OCI-LY7 (cell line): ENCODE measurements around the gene SRGAP3. TPM values are rescaled to one million over a fixed set of nuclear protein-coding genes. Genes with fewer than 3 reads are reported as not detected.

Experiments
- BruUV-seq: library from RNA; stranded (reverse); fragments of 400-500 nt; replicated peaks from 2 replicates; lab custom pipeline; 2021; lab: Mats Ljungman, UMichigan
- CTCF ChIA-PET: fragments of 300-600 bp; sonication (Branson Sonifier 250); formaldehyde crosslinking; loops from one replicate; lab custom pipeline; 2022; ENCODE audit warnings: antibody characterized with exemption; ENCODE audit not compliant: unreplicated experiment; lab: Charles Lee
- POLR2A ChIA-PET: fragments of 300-600 bp; sonication (Branson Sonifier 250); formaldehyde crosslinking; loops from one replicate; lab custom pipeline; 2022; ENCODE audit warnings: antibody characterized with exemption; lab: Charles Lee
- DNase-seq: peaks from one replicate; pipeline ENCODE4 v3.0.0-alpha.2; 2015; ENCODE audit warnings: low spot score
- H2AFZ ChIP-seq: fragments of 200-600 bp; sonication (generic), shearing (Covaris generic); 2 replicates; pipeline ENCODE4 v1.6.1; 2014; ENCODE audit warnings: mild to moderate bottlenecking, antibody characterized with exemption, low read length, moderate library complexity
- H3K27ac ChIP-seq: fragments of 200-600 bp; sonication (generic); 2 replicates; pipeline ENCODE4 v1.5.1; 2014; ENCODE audit warnings: mixed run types, low read depth, mild to moderate bottlenecking, moderate library complexity, low read length, inconsistent platforms; ENCODE audit not compliant: poor library complexity, severe bottlenecking
- H3K36me3 ChIP-seq: fragments of 200-600 bp; sonication (generic); 2 replicates; pipeline ENCODE4 v1.6.1; 2014; ENCODE audit warnings: mild to moderate bottlenecking, antibody characterized with exemption, low read length, moderate library complexity, mixed read lengths; ENCODE audit not compliant: insufficient read depth
- H3K4me1 ChIP-seq: fragments of 200-600 bp; sonication (generic); 2 replicates; pipeline ENCODE4 v1.5.1; 2014; ENCODE audit warnings: mild to moderate bottlenecking, low read length; ENCODE audit not compliant: insufficient read depth, poor library complexity, severe bottlenecking
- H3K4me2 ChIP-seq: fragments of 200-600 bp; sonication (generic); 2 replicates; pipeline ENCODE4 v1.6.1; 2014; ENCODE audit warnings: mild to moderate bottlenecking, low read length
- H3K4me3 ChIP-seq: fragments of 200-600 bp; sonication (generic); 2 replicates; pipeline ENCODE4 v1.5.1; 2014; ENCODE audit warnings: mild to moderate bottlenecking, low read depth, low read length; ENCODE audit not compliant: poor library complexity, severe bottlenecking
- H3K79me2 ChIP-seq: fragments of 200-600 bp; sonication (generic); 2 replicates; pipeline ENCODE4 v1.6.1; 2016; ENCODE audit warnings: low read depth, mild to moderate bottlenecking, low read length, moderate library complexity, mixed read lengths; ENCODE audit not compliant: insufficient read depth
- H3K9me2 ChIP-seq: fragments of 200-600 bp; sonication (generic); 2 replicates; pipeline ENCODE4 v1.6.1; 2016; ENCODE audit warnings: mild to moderate bottlenecking, low read length, mixed read lengths; ENCODE audit not compliant: insufficient read depth
- H3K9me3 ChIP-seq: fragments of 200-600 bp; sonication (generic); 2 replicates; pipeline ENCODE4 v1.6.1; 2014; ENCODE audit warnings: mild to moderate bottlenecking, mixed run types, low read length, mixed read lengths
- H4K20me1 ChIP-seq: fragments of 200-600 bp; sonication (generic); 2 replicates; pipeline ENCODE4 v1.6.1; 2014; ENCODE audit warnings: mild to moderate bottlenecking, antibody characterized with exemption, low read length, moderate library complexity, mixed read lengths; ENCODE audit not compliant: insufficient read depth
- EZH2phosphoT487 ChIP-seq: fragments of 200-600 bp; sonication (generic); IDR thresholded peaks from 2 replicates; pipeline ENCODE4 v1.6.1; 2018; ENCODE audit warnings: low read depth, borderline replicate concordance, mild to moderate bottlenecking, mixed run types, antibody characterized with exemption, low read length, moderate library complexity, mixed read lengths
- intact Hi-C: fragments of 100-400 bp; cut with micrococcal nuclease; formaldehyde crosslinking; loops from one replicate; pipeline ENCODE4 v1.10.0; 2022; ENCODE audit not compliant: unreplicated experiment
- total RNA-seq, 2 experiments: library from RNA; depleted of rRNA in 1 of 2; stranded (reverse); fragments of >200 nt in 1 of 2; shearing (Covaris generic) in 1 of 2; gene quantifications; 2 replicates each; pipeline ENCODE4 v1.2.3, GENCODE V29; 2014 to 2022
- TF ChIP-seq, protein P1 (sequence below): fragments of 200-600 bp; sonication (generic); conservative IDR thresholded peaks from 2 replicates; pipeline ENCODE4 v1.5.1; 2014; ENCODE audit warnings: mild to moderate bottlenecking, antibody characterized with exemption, low read length, moderate library complexity, mixed read lengths

Gene SRGAP3
- total RNA-seq, 2 experiments from 2014 or later: 1.5 to 1.7 TPM

DNA sequence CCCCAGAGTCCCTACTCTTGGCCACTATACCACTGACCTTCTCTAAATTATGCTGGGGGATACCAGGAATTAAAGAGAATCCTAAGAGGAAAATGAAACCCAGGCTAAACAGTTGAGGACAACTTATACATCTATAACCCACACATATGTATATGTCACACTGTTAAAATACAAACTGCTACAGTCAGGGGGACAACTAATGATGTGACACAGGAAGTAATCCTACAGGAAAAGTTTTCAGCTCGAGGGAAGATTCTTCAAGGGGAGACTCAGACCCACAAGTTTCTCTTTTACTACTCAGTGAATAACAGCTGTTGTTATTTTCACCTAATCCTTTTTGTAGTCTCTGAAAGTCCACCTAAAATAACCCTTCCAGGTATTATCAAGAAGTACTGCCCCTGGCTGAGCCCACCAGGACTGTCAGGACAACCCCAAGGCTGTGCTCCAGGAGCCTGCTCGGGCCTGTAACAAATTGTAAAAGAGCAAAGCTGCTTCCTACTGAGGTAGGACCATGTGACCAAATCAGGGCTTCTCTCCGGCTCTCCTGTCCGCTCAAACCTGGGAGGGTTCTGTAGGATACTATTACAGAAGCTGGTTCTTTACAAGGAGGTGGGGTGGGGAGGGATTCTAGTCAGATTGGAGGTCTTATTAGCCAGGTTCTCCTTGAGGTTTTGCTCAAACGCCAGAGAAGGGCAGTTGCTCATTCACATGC lies 91.6 kb downstream of the SRGAP3 start:
- H3K9me2 ChIP-seq: no peaks in the 10 kb centered on the region

DNA sequence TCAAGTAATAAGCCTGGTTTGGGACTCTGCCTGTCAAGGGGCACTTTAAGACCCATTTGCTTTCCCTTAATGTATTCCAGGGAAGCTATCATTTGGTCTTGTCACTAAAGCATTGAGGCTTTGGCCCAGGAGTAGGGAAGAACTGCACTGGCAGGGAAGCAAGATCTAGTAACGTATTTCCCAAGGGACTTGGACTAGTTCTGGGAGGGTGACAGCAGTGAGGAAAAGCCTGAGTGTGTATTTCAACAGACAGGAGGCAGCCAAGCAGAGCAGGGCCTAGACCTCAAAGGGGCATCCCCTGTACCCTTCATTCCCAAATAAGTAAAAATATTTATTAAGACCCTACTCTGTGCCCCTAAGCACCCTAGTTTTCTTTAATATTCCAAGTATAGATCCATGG lies 92.8 kb downstream of the SRGAP3 start:
- intact Hi-C loops: no loop called here
- no peaks in the 10 kb centered on the region for H3K9me3 ChIP-seq
- H2AFZ ChIP-seq: no peak overlapping the region
- CTCF ChIA-PET: no interaction called here
- no peak for DNase-seq
- no peaks in the 10 kb centered on the region for H3K4me1 ChIP-seq
- H3K4me3 ChIP-seq: no peak overlapping the region
- no peaks in the 10 kb centered on the region for H3K9me2 ChIP-seq
- TF ChIP-seq EZH2phosphoT487: no peak
- TF ChIP-seq, protein P1, sequence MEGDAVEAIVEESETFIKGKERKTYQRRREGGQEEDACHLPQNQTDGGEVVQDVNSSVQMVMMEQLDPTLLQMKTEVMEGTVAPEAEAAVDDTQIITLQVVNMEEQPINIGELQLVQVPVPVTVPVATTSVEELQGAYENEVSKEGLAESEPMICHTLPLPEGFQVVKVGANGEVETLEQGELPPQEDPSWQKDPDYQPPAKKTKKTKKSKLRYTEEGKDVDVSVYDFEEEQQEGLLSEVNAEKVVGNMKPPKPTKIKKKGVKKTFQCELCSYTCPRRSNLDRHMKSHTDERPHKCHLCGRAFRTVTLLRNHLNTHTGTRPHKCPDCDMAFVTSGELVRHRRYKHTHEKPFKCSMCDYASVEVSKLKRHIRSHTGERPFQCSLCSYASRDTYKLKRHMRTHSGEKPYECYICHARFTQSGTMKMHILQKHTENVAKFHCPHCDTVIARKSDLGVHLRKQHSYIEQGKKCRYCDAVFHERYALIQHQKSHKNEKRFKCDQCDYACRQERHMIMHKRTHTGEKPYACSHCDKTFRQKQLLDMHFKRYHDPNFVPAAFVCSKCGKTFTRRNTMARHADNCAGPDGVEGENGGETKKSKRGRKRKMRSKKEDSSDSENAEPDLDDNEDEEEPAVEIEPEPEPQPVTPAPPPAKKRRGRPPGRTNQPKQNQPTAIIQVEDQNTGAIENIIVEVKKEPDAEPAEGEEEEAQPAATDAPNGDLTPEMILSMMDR: no peak
- no peak overlapping the region for H3K27ac ChIP-seq
- POLR2A ChIA-PET: no interaction called here
- H4K20me1 ChIP-seq: no peaks in the 10 kb centered on the region
- H3K79me2 ChIP-seq: no peaks in the 10 kb centered on the region
- no peaks in the 10 kb centered on the region for H3K36me3 ChIP-seq
- no peak overlapping the region for H3K4me2 ChIP-seq
- BruUV-seq: no TSS peak

More for the DNA sequence above, 91.6 kb downstream of the SRGAP3 start:
- Histone ChIP-seq H3K4me3 (no peak overlapping the region), H2AFZ (no peak overlapping the region; the same call in 1 of the 2 replicates), H3K9me3 (no peaks in the 10 kb centered on the region), H3K36me3 (no peaks in the 10 kb centered on the region), H3K4me1 (no peaks in the 10 kb centered on the region), H3K4me2 (no peak overlapping the region), H3K27ac (no peak overlapping the region), H3K79me2 (no peaks in the 10 kb centered on the region), H4K20me1 (no peaks in the 10 kb centered on the region)
- intact Hi-C loops: no loop called here
- no peak for DNase-seq
- TF ChIP-seq, protein P1: no peak
- TF ChIP-seq EZH2phosphoT487: no peak
- no TSS peak for BruUV-seq
- ChIA-PET CTCF (no interaction called here), POLR2A (interaction anchor here (0.6 kb wide), 1 partner anchor 154 kb away, joined by 3 read pairs; no protein-coding TSS in a partner anchor)

DNA sequence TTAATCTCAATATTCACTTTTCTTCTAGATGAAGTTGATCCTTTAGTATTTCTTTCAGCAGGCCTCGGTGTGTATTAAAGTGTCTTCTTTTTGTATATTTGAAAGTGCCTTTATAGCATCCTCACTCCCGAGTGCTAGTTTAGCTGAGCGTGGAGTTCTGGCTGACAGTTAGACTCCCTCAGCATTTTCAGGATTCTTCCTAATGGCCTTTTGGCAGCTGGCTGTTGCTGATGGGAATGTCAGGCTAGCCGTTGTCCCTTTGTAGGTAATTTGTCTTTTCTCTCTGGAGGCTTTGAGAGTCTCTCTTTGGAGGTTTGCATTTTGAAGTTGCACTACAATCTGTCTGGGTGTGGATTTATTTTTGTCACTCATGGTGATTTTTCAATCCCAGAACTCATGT lies 94.4 kb downstream of the SRGAP3 start:
- no peaks in the 10 kb centered on the region for H3K9me3 ChIP-seq
- no peak overlapping the region for H3K4me3 ChIP-seq
- H3K4me2 ChIP-seq: no peak overlapping the region
- TF ChIP-seq EZH2phosphoT487: no peak
- TF ChIP-seq, protein P1: no peak
- CTCF ChIA-PET: no interaction called here
- POLR2A ChIA-PET: interaction anchor here (0.7 kb wide), 1 partner anchor 61 kb away, joined by 5 read pairs; no protein-coding TSS in a partner anchor
- H3K36me3 ChIP-seq: no peaks in the 10 kb centered on the region
- no TSS peak for BruUV-seq
- no peaks in the 10 kb centered on the region for H3K79me2 ChIP-seq
- no peaks in the 10 kb centered on the region for H3K4me1 ChIP-seq
- H3K9me2 ChIP-seq: no peaks in the 10 kb centered on the region
- no peaks in the 10 kb centered on the region for H4K20me1 ChIP-seq
- no peak overlapping the region for H3K27ac ChIP-seq
- no peak overlapping the region for H2AFZ ChIP-seq
- intact Hi-C loops: no loop called here
- no peak for DNase-seq
